Peyer's patch (tissue), 4 donors: ENCODE measurements around the gene TMEM139. TPM values are rescaled to one million over a fixed set of nuclear protein-coding genes. Genes with fewer than 3 reads are reported as not detected.

ENCODE experiments used
- DNase-seq, 3 donors: peaks; one replicate each; pipeline ENCODE4 v3.0.0-alpha.2; 2017 to 2019
- H3K27ac ChIP-seq, 4 donors: fragments of 200-600 bp; sonication (generic); one replicate each; pipeline ENCODE4 v1.5.1; 2016 to 2019
- H3K27me3 ChIP-seq, 2 donors: fragments of 200-600 bp; sonication (generic); one replicate each; pipeline ENCODE4 v1.5.1; 2019
- H3K36me3 ChIP-seq, 3 donors: fragments of 200-600 bp; sonication (generic); one replicate each; pipeline ENCODE4 v1.5.1; 2016 to 2019
- H3K4me1 ChIP-seq, 4 donors: fragments of 200-600 bp; sonication (generic); one replicate each; pipeline ENCODE4 v1.5.1; 2016 to 2019
- H3K4me3 ChIP-seq, 4 donors: fragments of 200-600 bp; sonication (generic); 1 replicate in 3 of 4; 2 replicates in 1 of 4; pipeline ENCODE4 v1.5.1; 2016 to 2019; ENCODE audit warnings: mild to moderate bottlenecking in 1 of 4
- H3K9me3 ChIP-seq, 4 donors: fragments of 200-600 bp; sonication (generic); one replicate each; pipeline ENCODE4 v1.5.1; 2016 to 2019; ENCODE audit warnings: mild to moderate bottlenecking in 1 of 4
- CTCF ChIP-seq, 6 experiments: fragments of 450-650 bp in 4 of 6; fragments of 200-600 bp in 2 of 6; sonication (generic) in 1 of 6; IDR thresholded peaks; one replicate each; pipeline ENCODE4 v1.5.1; 2017 to 2019; ENCODE audit warnings: antibody characterized with exemption in 6 of 6, mild to moderate bottlenecking in 3 of 6, moderate library complexity in 1 of 6
- POLR2A ChIP-seq, 2 donors: fragments of 450-650 bp; IDR thresholded peaks; one replicate each; pipeline ENCODE4 v1.5.1; 2017; ENCODE audit warnings: antibody characterized with exemption in 2 of 2, mild to moderate bottlenecking in 2 of 2, moderate library complexity in 2 of 2
- total RNA-seq, 4 donors: library from RNA; depleted of rRNA; stranded (reverse); fragments of >200 nt; gene quantifications; one replicate each; pipeline ENCODE4 v1.1.0, GENCODE V29; 2016

TMEM139 gene
- total RNA-seq, 4 donors from 2014 or later = 54.5 to 162 (median 130) TPM

- peaks cover 0 to 33% (median 0%) of the 10 kb centered on the region in 3 donors for H3K36me3 ChIP-seq
- no peak for DNase-seq
- no peak overlapping the region for H3K27ac ChIP-seq
- no peak overlapping the region for H3K4me3 ChIP-seq
- TF ChIP-seq POLR2A (IDR thresholded peaks at IDR 0.05) (no peak), CTCF (IDR thresholded peaks at IDR 0.05) (no peak)
- peaks cover 0 to 27% (median 0%) of the 10 kb centered on the region in 4 donors for H3K4me1 ChIP-seq
- H3K9me3 ChIP-seq = no peaks in the 10 kb centered on the region
- H3K27me3 ChIP-seq = no peaks in the 10 kb centered on the region
Measured at GRCh38 chr7:143271240-143271639, 13.5 kb upstream of the TMEM139 start.

GRCh38 chr7:143272871-143273270 lies 11.9 kb upstream of the TMEM139 start:
- Histone ChIP-seq H3K4me3 (no peak overlapping the region), H3K9me3 (no peaks in the 10 kb centered on the region), H3K36me3 (peaks cover 0 to 20% (median 0%) of the 10 kb centered on the region in 3 donors), H3K4me1 (peaks cover 0 to 12% (median 0%) of the 10 kb centered on the region in 4 donors), H3K27ac (no peak overlapping the region), H3K27me3 (no peaks in the 10 kb centered on the region)
- TF ChIP-seq CTCF (IDR thresholded peaks at IDR 0.05) (no peak), POLR2A (IDR thresholded peaks at IDR 0.05) (no peak)
- no peak for DNase-seq

DNA sequence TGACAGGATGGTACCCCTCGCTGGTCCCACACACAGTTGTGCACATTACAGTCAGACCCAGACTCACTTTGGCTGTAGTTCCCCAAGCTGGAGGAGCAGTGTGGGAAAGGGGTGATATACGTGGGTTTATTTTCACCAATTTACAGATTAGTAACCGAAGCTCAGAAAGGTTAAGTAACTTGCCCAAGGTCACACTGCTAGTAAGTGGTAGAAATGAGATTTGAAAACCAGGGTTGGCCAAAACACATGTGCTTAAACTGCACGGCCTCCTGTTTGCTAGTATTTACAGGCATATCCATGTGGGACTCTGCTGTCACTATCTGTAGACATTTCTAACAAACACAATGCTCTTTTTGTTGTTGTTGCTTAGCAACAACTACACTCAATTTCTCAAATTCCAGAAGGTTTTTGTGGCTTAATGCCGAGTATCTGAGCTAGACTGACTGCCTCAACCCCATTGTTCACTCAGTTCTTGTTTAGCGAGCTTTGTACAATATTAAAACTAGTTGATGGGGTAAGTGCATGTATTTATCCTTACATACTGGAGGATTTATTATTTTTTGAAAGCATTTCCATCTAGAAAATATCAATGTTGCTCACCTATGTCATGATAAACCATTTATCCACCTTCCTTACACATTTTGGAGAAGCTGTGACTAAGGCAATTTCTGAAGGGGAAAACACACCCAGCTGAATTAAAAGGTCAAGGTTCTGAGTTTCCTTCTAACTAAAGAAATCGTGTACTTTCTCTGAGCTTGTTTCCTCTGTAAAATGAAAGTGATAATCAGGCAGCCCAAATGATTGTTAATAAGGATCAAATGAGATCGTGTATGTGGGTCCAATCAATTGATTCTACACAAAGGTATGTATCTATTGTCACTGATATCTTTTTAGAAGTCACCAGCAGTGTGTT lies 5.3 kb upstream of the TMEM139 start:
- TF ChIP-seq POLR2A (IDR thresholded peaks at IDR 0.05) = no peak
- no peak for TF ChIP-seq CTCF (IDR thresholded peaks at IDR 0.05)
- H3K27ac ChIP-seq = peak overlapping the region; percentile 19 to 72 (median 29)
- H3K4me1 ChIP-seq = peaks cover 0 to 15% (median 7%) of the 10 kb centered on the region in 4 donors
- no peaks in the 10 kb centered on the region for H3K36me3 ChIP-seq
- no peaks in the 10 kb centered on the region for H3K9me3 ChIP-seq
- no peak for DNase-seq
- peak overlapping the region in 1 of 4 donors; percentile 7 for H3K4me3 ChIP-seq
- H3K27me3 ChIP-seq = no peaks in the 10 kb centered on the region

DNA sequence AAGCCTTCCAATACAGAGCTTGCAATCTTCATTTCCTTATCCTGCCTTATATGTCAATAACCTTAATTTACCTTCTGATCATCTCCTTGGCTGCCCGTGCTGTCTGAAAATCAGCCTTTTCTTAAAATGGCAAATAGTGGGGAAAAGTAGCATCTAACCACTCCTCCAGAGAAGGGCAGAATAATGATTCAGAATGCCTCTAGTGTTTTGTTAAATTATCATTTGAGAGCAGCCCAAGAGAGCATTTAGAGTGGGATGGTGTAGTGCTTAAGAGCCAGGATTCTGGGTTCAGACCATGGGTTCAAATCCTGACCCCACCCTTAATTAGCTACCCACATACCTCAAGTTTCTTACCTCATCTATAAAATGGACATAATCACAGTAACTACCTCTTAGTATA lies 4.6 kb upstream of the TMEM139 start:
- Histone ChIP-seq H3K4me1 (peaks cover 0 to 15% (median 7%) of the 10 kb centered on the region in 4 donors), H3K36me3 (no peaks in the 10 kb centered on the region), H3K4me3 (peak overlapping the region in 1 of 4 donors; percentile 7), H3K9me3 (no peaks in the 10 kb centered on the region), H3K27ac (peak overlapping the region; percentile 19 to 72 (median 29)), H3K27me3 (no peaks in the 10 kb centered on the region)
- no peak for TF ChIP-seq CTCF (IDR thresholded peaks at IDR 0.05)
- no peak for TF ChIP-seq POLR2A (IDR thresholded peaks at IDR 0.05)
- DNase-seq = no peak

DNA sequence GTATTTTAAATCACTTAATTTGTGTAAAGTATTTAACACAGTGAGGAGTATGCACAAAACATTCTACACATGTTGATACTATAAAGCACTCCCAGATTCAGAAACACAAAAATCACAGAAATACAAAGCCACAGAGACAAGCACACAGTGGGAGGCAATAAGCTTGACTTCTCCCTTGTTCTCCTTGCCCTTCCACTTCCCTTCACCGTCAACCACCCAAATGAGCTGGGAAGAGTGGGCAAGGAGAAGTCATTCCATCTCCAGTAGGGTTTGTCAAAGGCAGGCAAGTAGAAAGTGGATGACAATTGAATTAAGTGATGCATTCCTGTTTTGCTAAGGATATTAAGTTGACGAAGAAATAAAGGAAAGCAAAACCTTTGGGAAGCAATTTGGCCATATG lies 4.2 kb upstream of the TMEM139 start:
- Histone ChIP-seq H3K36me3 (no peaks in the 10 kb centered on the region), H3K4me1 (peaks cover 0 to 15% (median 7%) of the 10 kb centered on the region in 4 donors), H3K4me3 (no peak overlapping the region), H3K27me3 (no peaks in the 10 kb centered on the region), H3K9me3 (no peaks in the 10 kb centered on the region), H3K27ac (peak overlapping the region in 2 of 4 donors; percentile 37 to 72)
- no peak for DNase-seq
- no peak for TF ChIP-seq POLR2A (IDR thresholded peaks at IDR 0.05)
- TF ChIP-seq CTCF (IDR thresholded peaks at IDR 0.05) = no peak
